BLaER1 (cell line): ENCODE data around the gene BCL2L13.
A peak's percentile ranks its signal among the peaks of the same experiment; 100 is the strongest.

Experiments used
- H3K27ac ChIP-seq: shearing (Covaris generic); formaldehyde crosslinking; 2 replicates; pipeline ENCODE4 v1.8.1; 2022
- H3K27me3 ChIP-seq: shearing (Covaris generic); formaldehyde crosslinking; 2 replicates; pipeline ENCODE4 v1.8.1; 2022
- H3K36me3 ChIP-seq: shearing (Covaris generic); formaldehyde crosslinking; 2 replicates; pipeline ENCODE4 v1.8.1; 2022
- H3K4me1 ChIP-seq: shearing (Covaris generic); formaldehyde crosslinking; 2 replicates; pipeline ENCODE4 v1.8.1; 2022
- H3K4me2 ChIP-seq: shearing (Covaris generic); formaldehyde crosslinking; 2 replicates; pipeline ENCODE4 v1.8.1; 2022
- H3K4me3 ChIP-seq: shearing (Covaris generic); formaldehyde crosslinking; 2 replicates; pipeline ENCODE4 v1.8.1; 2022
- H3K9ac ChIP-seq: shearing (Covaris generic); formaldehyde crosslinking; 2 replicates; pipeline ENCODE4 v1.8.1; 2022
- H3K9me3 ChIP-seq: shearing (Covaris generic); formaldehyde crosslinking; 2 replicates; pipeline ENCODE4 v1.8.1; 2022
- H4K20me1 ChIP-seq: shearing (Covaris generic); formaldehyde crosslinking; 2 replicates; pipeline ENCODE4 v1.8.1; 2022
- Cebpa-rat ChIP-seq: shearing (Covaris generic); IDR thresholded peaks from 2 replicates; pipeline ENCODE4 v1.8.1; 2022

BCL2L13 gene

DNA sequence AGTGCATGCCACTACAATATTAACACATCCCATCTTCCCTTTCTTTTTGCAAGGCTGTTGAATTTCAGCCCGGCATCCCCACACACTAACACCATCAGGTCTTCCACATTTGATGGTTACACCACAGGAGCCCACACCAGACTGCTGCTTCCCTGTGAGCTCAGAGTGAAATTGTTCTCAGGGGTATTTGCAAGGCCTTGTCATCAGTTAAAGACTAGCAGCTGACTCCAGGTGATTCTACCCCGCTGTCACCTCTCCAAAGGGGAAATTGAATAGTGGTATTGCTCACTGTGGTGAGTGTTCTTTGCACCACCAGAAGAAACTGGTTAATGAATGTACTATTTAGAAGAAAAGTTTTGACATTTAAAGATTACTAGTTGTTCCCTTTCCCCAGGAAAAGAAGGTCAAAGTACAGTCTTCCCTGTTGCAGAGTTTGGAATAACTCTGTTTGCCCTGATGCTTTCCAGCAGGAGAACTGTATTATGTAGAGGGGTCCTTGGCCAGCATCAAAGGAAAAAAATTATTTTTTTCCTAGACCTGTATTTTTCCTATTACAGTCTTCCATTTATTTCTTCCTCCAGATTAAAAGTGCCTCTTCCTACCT, 93.8 kb downstream of the BCL2L13 start:
- Histone ChIP-seq H3K4me1 (peaks cover 38% of the 10 kb centered on the region), H3K36me3 (peaks cover 90% of the 10 kb centered on the region), H4K20me1 (peaks cover 22% of the 10 kb centered on the region; the same call in 1 of the 2 replicates), H3K4me2 (no peak overlapping the region), H3K27ac (no peak overlapping the region), H3K4me3 (no peak overlapping the region), H3K27me3 (no peaks in the 10 kb centered on the region), H3K9me3 (no peaks in the 10 kb centered on the region), H3K9ac (no peak overlapping the region)
- TF ChIP-seq Cebpa-rat = no peak

GRCh38 chr22:17733466-17733865, 94.9 kb downstream of the BCL2L13 start:
- H3K36me3 ChIP-seq = peaks cover 90% of the 10 kb centered on the region
- no peaks in the 10 kb centered on the region for H3K9me3 ChIP-seq
- peaks cover 17% of the 10 kb centered on the region; the same call in 1 of the 2 replicates for H4K20me1 ChIP-seq
- no peaks in the 10 kb centered on the region for H3K27me3 ChIP-seq
- H3K4me2 ChIP-seq = peak overlapping the region; percentile 73
- peaks cover 27% of the 10 kb centered on the region for H3K4me1 ChIP-seq
- H3K9ac ChIP-seq = no peak overlapping the region
- no peak overlapping the region for H3K27ac ChIP-seq
- no peak overlapping the region for H3K4me3 ChIP-seq
- no peak for TF ChIP-seq Cebpa-rat

GRCh38 chr22:17734187-17734586, 95.6 kb downstream of the BCL2L13 start:
- H3K9ac ChIP-seq = no peak overlapping the region; the same call in 1 of the 2 replicates
- no peak overlapping the region for H3K4me3 ChIP-seq
- H3K4me2 ChIP-seq = peak overlapping the region; percentile 73
- TF ChIP-seq Cebpa-rat = no peak
- peaks cover 19% of the 10 kb centered on the region; the same call in 1 of the 2 replicates for H4K20me1 ChIP-seq
- H3K27me3 ChIP-seq = no peaks in the 10 kb centered on the region
- H3K27ac ChIP-seq = peak overlapping the region; percentile 20; the same call in 1 of the 2 replicates
- peaks cover 27% of the 10 kb centered on the region for H3K4me1 ChIP-seq
- H3K9me3 ChIP-seq = no peaks in the 10 kb centered on the region
- peaks cover 93% of the 10 kb centered on the region for H3K36me3 ChIP-seq

DNA sequence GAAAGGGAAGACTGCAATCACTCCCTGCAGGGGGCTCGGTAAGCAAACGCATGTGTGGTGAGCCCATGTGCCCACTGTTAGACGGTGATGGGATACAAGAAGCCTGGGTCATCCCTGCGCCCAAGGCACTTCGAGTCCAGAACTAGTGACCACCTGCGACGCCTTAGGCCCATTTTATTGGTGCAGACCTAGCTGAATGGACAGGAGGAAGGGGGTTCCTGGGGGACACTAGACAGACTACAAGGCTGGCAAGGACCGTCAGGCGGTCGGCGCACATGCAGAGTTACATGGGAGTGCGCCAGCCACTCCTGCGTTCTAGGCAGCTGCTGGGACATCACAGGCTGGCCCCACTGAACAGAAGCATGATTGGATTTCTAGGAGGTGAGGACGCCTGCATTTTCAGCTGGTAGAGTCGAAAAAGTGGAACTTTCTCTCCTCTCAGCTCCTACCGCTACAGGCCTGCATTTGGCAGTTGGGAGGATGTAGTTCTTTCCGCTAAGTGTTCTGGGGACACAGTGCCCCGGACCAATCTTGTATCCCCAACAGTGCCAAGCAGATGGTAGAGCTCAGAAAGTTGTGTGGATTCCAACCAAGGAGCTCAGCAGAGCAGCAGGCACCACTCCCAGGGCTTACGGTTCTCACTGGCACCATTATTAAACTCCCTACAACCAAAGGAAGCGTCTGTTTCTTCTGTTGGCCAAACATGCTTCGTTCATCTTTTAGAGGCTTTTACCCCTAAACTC, 100.0 kb downstream of the BCL2L13 start:
- Histone ChIP-seq H3K4me1 (peaks cover 26% of the 10 kb centered on the region), H3K27me3 (no peaks in the 10 kb centered on the region), H3K4me3 (no peak overlapping the region), H3K36me3 (peaks cover 88% of the 10 kb centered on the region), H3K9me3 (no peaks in the 10 kb centered on the region), H3K9ac (no peak overlapping the region; the same call in 1 of the 2 replicates), H4K20me1 (peaks cover 52% of the 10 kb centered on the region), H3K27ac (no peak overlapping the region), H3K4me2 (no peak overlapping the region)
- TF ChIP-seq Cebpa-rat = no peak

DNA sequence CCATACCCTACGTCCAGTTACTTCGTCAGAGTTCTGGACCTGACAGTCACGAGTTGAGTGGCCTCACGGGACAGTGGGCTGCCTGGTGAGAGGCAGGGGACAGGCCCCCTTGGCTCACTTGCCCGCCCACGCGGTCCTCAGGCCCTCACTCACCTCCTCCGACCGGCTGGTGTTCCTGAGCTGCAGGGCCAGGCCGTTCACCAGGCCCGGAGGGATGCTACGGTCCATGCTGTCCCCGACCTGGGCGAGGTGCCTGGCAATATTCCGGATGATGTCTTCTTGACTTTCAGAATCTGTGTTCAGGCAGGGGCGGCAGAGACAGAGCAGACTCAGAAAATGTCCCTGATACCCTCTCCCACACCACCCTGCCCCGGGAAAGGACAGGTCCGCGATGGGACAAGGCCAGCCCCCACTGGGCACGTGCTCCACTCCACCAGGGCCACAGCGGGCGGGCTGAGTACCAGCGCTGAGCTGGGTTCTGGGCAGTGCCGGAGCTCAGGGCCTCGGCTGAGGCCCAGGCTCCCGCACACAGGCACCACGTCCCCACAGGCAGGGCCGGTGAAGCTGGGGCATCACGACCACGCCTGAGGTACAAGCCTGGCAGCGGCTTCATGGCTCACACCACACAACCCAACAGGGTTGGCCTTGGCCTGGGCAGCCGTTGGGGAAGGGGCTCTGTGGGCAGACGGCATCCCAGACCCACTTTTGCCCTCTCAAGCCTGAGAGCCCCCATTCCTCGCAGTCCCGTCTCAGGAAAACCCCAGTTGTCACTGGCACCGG, 100.8 kb downstream of the BCL2L13 start:
- Histone ChIP-seq H3K4me3 (no peak overlapping the region), H3K4me1 (peaks cover 26% of the 10 kb centered on the region), H3K27me3 (no peaks in the 10 kb centered on the region), H3K9ac (no peak overlapping the region; the same call in 1 of the 2 replicates), H3K9me3 (no peaks in the 10 kb centered on the region), H4K20me1 (peaks cover 58% of the 10 kb centered on the region), H3K4me2 (no peak overlapping the region), H3K27ac (no peak overlapping the region), H3K36me3 (peaks cover 91% of the 10 kb centered on the region)
- TF ChIP-seq Cebpa-rat = no peak

GRCh38 chr22:17741866-17742526, 103.4 kb downstream of the BCL2L13 start:
- H3K27ac ChIP-seq = no peak overlapping the region
- H3K4me3 ChIP-seq = no peak overlapping the region
- no peak overlapping the region for H3K4me2 ChIP-seq
- peaks cover 69% of the 10 kb centered on the region for H4K20me1 ChIP-seq
- H3K9ac ChIP-seq = no peak overlapping the region
- no peaks in the 10 kb centered on the region for H3K9me3 ChIP-seq
- peaks cover 73% of the 10 kb centered on the region for H3K36me3 ChIP-seq
- peaks cover 39% of the 10 kb centered on the region for H3K4me1 ChIP-seq
- H3K27me3 ChIP-seq = no peaks in the 10 kb centered on the region
- no peak for TF ChIP-seq Cebpa-rat

- H3K36me3 ChIP-seq = peaks cover 72% of the 10 kb centered on the region
- no peak for TF ChIP-seq Cebpa-rat
- H3K4me2 ChIP-seq = no peak overlapping the region
- H3K9ac ChIP-seq = no peak overlapping the region
- H3K4me1 ChIP-seq = peaks cover 41% of the 10 kb centered on the region
- no peaks in the 10 kb centered on the region for H3K9me3 ChIP-seq
- no peaks in the 10 kb centered on the region for H3K27me3 ChIP-seq
- H3K27ac ChIP-seq = no peak overlapping the region
- no peak overlapping the region for H3K4me3 ChIP-seq
- peaks cover 72% of the 10 kb centered on the region for H4K20me1 ChIP-seq
Observed at GRCh38 chr22:17742527-17742902, 104.0 kb downstream of the BCL2L13 start.

GRCh38 chr22:17743661-17744411, 105.3 kb downstream of the BCL2L13 start:
- TF ChIP-seq Cebpa-rat = no peak
- Histone ChIP-seq H3K4me1 (peaks cover 41% of the 10 kb centered on the region), H3K36me3 (peaks cover 66% of the 10 kb centered on the region), H3K27me3 (no peaks in the 10 kb centered on the region), H3K4me2 (peak overlapping the region; percentile 63), H3K4me3 (no peak overlapping the region), H3K9me3 (no peaks in the 10 kb centered on the region), H3K27ac (0 out of 2 replicates have a peak overlapping the region, but pooled peaks have one; percentile 23), H3K9ac (0 out of 2 replicates have a peak overlapping the region, but pooled peaks have one; percentile 4), H4K20me1 (peaks cover 77% of the 10 kb centered on the region)

- Histone ChIP-seq H3K4me1 (peaks cover 41% of the 10 kb centered on the region), H3K9ac (0 out of 2 replicates have a peak overlapping the region, but pooled peaks have one; percentile 4), H3K36me3 (peaks cover 65% of the 10 kb centered on the region), H4K20me1 (peaks cover 80% of the 10 kb centered on the region), H3K9me3 (no peaks in the 10 kb centered on the region), H3K4me2 (peak overlapping the region; percentile 63), H3K27me3 (no peaks in the 10 kb centered on the region), H3K27ac (peak overlapping the region; percentile 23; the same call in 1 of the 2 replicates), H3K4me3 (no peak overlapping the region)
- TF ChIP-seq Cebpa-rat = no peak
Observed at GRCh38 chr22:17744430-17744829, 105.9 kb downstream of the BCL2L13 start.
